Sciatic nerve (tissue), 2 donors: ENCODE data around the gene HNF1A. TPM values are rescaled to one million over a fixed set of nuclear protein-coding genes. Genes with fewer than 3 reads are reported as not detected.

Experiments
- ATAC-seq: fragments of 200-7000 bp; cut with Tn5 transposase; one replicate; pipeline ENCODE4 v1.9.1; 2020; ENCODE audit warnings: mild to moderate bottlenecking, moderate library complexity
- DNase-seq: peaks from one replicate; pipeline ENCODE4 v3.0.0-alpha.2; 2020; ENCODE audit warnings: low spot score
- intact Hi-C: fragments of 100-400 bp; cut with DNase I; formaldehyde crosslinking; loops from one replicate; pipeline ENCODE4 v1.14.2; 2022
- total RNA-seq: library from RNA; stranded (reverse); fragmentation: NEBNext Ultra II Directional; extraction: Animal tissue kit (Norgen Biotek cat#: 25700); gene quantifications from one replicate; pipeline ENCODE4 v1.2.1, GENCODE V29; 2021
- donor health status: DM: no; HTN: no; CAD: no.
- donor health status: DM: no; HTN: no; CAD: no.

Gene HNF1A
- total RNA-seq, 1 donor from 2014 or later, result not detected

- intact Hi-C loops, result no loop called here
- ATAC-seq, result no peak
- DNase-seq, result no peak
Observed at GRCh38 chr12:121001841-121002483, 23.6 kb downstream of the HNF1A start.

GRCh38 chr12:121003650-121004049 is 25.3 kb downstream of the HNF1A start:
- intact Hi-C loops, result no loop called here
- no peak for DNase-seq
- no peak for ATAC-seq

GRCh38 chr12:121004253-121004815 is 26.0 kb downstream of the HNF1A start:
- intact Hi-C loops, result no loop called here
- ATAC-seq (no peak), DNase-seq (no peak)

GRCh38 chr12:121005346-121005815 is 27.0 kb downstream of the HNF1A start:
- no peak for DNase-seq
- intact Hi-C loops, result no loop called here
- no peak for ATAC-seq

- intact Hi-C loops, result no loop called here
- ATAC-seq, result no peak
- no peak for DNase-seq
Observed at GRCh38 chr12:121008347-121009098, 30.2 kb downstream of the HNF1A start.

GRCh38 chr12:121009741-121010140 is 31.4 kb downstream of the HNF1A start:
- intact Hi-C loops, result no loop called here
- no peak for DNase-seq
- no peak for ATAC-seq

GRCh38 chr12:121010860-121011259 is 32.5 kb downstream of the HNF1A start:
- ATAC-seq (no peak), DNase-seq (no peak)
- intact Hi-C loops, result no loop called here

- ATAC-seq (no peak), DNase-seq (no peak)
- intact Hi-C loops, result no loop called here
Observed at GRCh38 chr12:121011820-121012219, 33.5 kb downstream of the HNF1A start.

GRCh38 chr12:121013715-121014114 is 35.4 kb downstream of the HNF1A start:
- no peak for DNase-seq
- no peak for ATAC-seq
- intact Hi-C loops, result no loop called here

GRCh38 chr12:121015825-121016766 is 37.8 kb downstream of the HNF1A start, which contains the start of gene C12orf43:
Gene C12orf43 (minus strand): TSS chr12:121016487. CDS start chr12:121016474, 13 bp downstream.
- ATAC-seq (peak; percentile 99), DNase-seq (peak; percentile 95)
- intact Hi-C loops, result no loop called here

GRCh38 chr12:121017966-121018491 is 39.7 kb downstream of the HNF1A start:
- intact Hi-C loops, result no loop called here
- no peak for ATAC-seq
- no peak for DNase-seq

GRCh38 chr12:121018860-121019617 is 40.7 kb downstream of the HNF1A start:
- ATAC-seq (no peak), DNase-seq (no peak)
- intact Hi-C loops, result no loop called here

GRCh38 chr12:121021754-121022153 is 43.4 kb downstream of the HNF1A start:
- intact Hi-C loops, result no loop called here
- ATAC-seq (no peak), DNase-seq (no peak)

- intact Hi-C loops, result no loop called here
- ATAC-seq (no peak), DNase-seq (no peak)
Observed at GRCh38 chr12:121022713-121023112, 44.4 kb downstream of the HNF1A start.

- DNase-seq (no peak), ATAC-seq (no peak)
- intact Hi-C loops, result no loop called here
Observed at GRCh38 chr12:121023799-121024198, 45.5 kb downstream of the HNF1A start.

GRCh38 chr12:121025442-121026226 is 47.3 kb downstream of the HNF1A start:
- intact Hi-C loops, result no loop called here
- ATAC-seq (no peak), DNase-seq (no peak)

GRCh38 chr12:121026274-121027045 is 48.1 kb downstream of the HNF1A start:
- intact Hi-C loops, result no loop called here
- ATAC-seq, result no peak
- DNase-seq, result no peak
